ENCODE data around the gene STIM2.

STIM2 gene

GRCh38 chr4:27066591-27066990 lies 205.9 kb downstream of the STIM2 start:
- Histone ChIP-seq H3K9ac (no peak overlapping the region), H3K4me3 (no peak overlapping the region), H3K27ac (no peak overlapping the region), H4K20me1 (no peaks in the 10 kb centered on the region), H3K27me3 (no peaks in the 10 kb centered on the region), H3K4me1 (no peaks in the 10 kb centered on the region), H3K4me2 (no peak overlapping the region), H3K36me3 (no peaks in the 10 kb centered on the region), H3K9me3 (no peaks in the 10 kb centered on the region)
- no peak for TF ChIP-seq Cebpa-rat (IDR thresholded peaks at IDR 0.05)

- H3K9me3 ChIP-seq, result no peaks in the 10 kb centered on the region
- no peaks in the 10 kb centered on the region for H3K36me3 ChIP-seq
- H3K27ac ChIP-seq, result no peak overlapping the region
- H3K4me1 ChIP-seq, result no peaks in the 10 kb centered on the region
- no peak for TF ChIP-seq Cebpa-rat (IDR thresholded peaks at IDR 0.05)
- H4K20me1 ChIP-seq, result no peaks in the 10 kb centered on the region
- no peaks in the 10 kb centered on the region for H3K27me3 ChIP-seq
- no peak overlapping the region for H3K4me2 ChIP-seq
- no peak overlapping the region for H3K4me3 ChIP-seq
- no peak overlapping the region for H3K9ac ChIP-seq
These were observed 207.7 kb downstream of the STIM2 start for GRCh38 chr4:27068151-27068867.
